Measurements from ENCODE around the gene ANKRD6.

The ANKRD6 gene

DNA sequence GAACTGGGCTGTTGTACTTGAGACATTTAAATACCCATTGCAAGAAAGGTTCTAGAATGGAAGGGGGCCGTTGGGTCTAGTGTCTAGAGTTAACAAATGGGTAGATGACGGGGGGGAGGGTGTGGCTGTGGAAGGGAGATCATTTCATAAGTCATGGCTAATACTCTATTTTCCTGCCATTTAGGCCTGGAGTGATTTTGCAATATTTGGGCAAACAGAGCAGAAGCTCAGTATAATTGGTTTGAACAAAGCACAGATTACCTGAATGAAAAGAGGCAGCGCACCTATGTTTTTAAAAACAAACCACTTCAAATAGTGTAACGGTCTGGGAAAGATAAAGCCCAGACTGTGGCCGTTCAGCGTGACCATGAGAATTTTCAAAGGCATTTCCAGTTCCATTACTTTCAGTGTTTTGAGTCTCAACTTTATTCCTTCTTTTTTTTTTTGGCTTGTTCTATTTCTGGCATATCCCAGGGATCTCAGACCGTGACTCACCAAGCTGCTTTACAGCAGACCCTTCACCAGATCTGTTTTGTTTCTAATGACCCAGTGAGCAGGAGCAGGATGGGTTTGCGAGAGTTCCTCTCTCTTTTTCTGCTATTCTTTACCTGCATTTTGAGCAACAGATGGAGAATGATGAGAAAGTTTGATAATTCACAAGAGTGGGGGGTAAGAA lies 131.9 kb downstream of the ANKRD6 start:
- DNase-seq (ENCODE audit: low read depth in 2 of 2) = no peak

DNA sequence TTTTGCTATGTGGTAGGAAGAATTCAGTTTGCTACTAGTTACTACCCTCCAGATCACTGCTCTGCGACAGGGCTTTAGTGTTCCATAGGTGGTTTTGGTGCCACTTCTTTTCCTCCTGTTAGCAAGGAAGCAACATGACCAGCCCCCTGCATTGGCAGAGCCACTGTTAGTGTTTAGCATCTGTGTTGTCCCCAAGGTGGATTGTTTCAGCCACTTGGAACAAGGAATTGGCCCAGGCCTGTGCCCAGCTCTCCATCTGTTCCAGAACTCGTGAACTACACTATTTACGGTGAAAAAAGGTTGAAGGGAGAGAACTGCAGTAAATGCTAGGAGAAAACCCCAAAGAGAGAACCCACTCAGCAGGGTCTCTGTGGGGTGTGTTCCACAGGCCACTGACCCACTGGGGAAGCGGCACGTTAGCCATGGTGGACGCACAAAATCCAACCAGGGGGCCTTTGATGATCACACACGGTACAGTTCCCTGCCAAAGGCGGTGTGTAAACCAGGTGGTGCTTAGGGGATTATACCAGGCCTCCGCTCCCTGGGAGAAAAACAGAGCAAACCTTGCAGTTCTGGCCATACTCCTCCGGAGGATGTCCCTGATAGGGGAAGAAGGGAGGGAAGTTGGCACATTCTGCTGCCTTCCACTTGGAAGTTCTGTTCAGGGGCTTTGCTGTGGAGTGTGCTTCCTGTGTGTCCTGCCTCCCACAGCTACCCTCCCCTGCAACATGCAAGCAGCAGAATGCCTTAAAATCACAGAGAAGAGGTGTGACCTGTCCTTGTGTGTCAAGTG lies 133.3 kb downstream of the ANKRD6 start:
- no peak for DNase-seq (ENCODE audit: low read depth in 2 of 2)

DNA sequence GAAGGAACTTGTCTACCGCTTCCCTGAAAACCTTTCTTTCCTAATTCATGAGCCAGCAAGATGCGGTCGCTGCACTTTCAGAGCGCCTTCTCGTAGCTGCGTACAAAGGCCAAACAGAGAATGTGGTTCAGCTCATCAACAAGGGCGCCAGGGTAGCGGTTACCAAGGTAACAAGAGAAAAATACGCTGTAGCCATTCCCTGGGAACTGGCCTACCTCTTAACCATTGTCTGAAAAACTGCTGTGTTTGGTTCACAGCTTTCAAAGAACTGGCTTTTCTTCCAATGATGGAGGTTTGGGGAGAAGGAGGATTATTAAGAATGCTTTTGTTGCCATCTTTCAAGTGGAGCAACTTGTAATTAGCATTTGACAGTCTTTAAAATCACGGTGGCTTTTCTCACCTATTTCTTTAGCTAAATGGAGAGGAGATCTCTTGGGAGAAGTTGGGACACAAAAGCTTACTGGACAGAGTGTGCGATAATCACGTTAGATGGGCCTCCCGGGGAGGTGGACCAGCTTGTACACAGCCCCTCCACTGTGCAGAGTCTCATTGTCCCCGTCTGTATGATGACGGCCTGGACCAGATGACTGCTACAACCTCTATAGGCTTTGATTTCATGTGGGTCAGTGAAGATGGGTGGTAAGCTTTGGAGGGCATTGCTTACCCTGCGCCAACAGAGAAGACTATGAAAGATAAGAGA lies 134.1 kb downstream of the ANKRD6 start:
- DNase-seq (ENCODE audit: low read depth in 2 of 2) = no peak

DNA sequence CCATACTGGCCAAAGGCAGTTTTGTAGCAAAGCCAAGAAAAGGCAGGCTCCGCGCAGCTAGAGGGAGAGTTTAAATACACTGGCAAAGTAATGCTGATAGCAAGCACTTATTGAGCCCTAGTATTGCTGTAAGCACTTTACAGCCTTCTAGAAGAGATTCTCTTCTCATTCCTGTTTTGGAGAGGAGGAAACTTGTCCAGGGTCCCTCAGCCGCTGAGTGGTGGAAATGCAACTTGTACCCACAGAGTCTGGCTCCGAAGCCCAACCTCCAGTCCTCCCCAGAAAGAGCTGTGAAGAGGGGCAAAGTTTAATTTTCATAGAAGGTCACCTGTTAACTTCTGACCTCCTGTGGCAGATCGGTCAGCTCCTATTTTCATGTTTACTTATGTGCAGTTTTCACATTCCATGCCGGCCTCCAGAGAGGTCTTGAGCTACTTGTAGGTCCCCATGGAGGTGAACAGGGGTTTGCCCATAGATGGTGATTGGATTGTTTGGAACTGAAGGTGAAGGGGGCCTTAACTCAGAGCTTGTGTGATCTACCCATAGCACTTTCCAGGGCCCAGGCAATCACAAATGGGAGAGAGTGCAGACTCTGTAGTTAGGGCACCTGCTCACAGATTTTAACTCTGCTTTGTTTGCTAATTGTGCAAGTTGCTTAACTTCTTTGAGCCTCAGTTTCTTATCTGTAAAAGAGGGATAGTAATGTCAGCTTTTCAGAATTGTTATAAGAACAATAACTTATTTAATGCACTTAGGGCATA lies 134.9 kb downstream of the ANKRD6 start:
- DNase-seq (ENCODE audit: low read depth in 2 of 2) = no peak

DNA sequence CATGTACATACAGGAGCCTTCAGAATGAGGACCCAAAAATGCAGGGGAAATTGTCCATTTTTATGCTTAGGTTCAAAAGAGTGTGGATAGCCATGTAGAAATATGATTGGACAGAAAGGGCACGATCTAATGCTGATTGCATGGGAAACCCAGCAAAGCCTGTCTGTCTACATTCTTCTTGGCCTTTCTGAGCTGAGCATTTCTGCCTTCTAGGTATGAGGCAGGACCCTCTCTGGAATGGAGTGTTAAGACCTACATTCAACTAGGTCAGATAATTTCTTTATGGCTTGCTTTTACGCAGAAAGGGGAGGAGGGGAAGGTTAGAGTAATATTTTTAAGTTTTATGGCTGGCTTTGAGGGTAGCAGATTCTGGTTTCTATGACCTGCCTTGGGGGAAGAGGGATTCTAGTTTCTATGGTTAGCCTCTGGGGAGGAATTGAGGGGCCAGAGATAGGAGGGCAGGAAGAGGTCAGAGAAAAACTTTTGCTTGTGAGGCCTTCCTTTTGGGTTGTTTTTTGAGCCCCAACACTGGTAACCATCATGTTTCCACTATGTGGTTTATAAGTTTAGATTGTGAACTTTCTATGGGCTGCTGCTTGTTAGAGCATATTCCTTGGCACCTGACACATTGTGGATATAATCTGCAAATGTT lies 142.1 kb downstream of the ANKRD6 start:
- no peak for DNase-seq (ENCODE audit: low read depth in 2 of 2)

DNA sequence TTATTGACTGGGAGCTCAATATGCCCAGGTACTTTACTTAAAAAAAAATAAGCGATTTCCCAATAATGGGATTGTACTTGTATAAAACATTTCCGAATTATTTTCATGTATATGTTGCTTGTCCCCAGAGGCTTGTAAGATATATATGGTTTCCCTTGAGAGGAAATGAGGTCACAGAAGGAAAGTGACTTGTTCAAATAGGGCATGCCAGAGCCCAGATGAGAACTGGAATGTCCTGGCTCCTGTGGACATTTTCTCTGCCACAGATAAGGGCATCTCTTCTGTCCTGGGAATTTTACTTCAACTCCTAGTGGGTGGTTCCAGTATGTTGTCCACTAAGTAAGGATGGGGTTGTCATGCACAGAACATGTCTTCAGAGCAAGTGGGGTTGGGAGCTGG lies 142.6 kb downstream of the ANKRD6 start:
- DNase-seq (ENCODE audit: low read depth in 2 of 2) = no peak

DNA sequence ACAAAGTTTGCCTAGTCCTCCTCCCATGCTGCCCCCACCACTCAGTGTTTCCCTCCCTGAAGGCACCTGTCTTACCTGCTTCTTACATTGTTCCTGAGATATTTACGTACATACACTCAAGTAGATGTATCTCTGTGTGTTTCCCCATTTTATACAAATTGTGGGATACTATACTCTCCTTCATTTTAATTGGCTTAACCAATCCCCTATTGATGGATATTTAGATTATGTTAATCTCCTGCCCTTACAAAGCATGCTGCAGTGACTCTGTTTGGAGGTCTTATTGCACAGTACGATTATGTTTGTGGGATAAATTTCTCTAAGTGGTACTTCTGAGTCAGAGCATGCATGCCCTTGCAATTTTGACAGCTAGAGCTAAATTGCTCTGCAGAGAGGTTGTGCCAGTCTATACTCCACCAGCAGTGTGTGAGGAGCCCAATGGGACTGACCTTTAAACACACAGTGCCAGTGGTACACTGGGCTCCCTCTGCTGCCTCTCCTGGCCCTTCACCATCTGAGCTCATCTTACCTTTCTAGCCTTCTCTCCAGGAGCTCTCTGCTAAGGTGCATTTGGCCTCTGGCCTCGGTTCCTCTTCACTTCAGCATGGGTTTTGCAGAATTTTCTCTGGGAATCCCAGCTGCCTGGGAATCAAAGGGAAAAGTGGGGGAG lies 148.2 kb downstream of the ANKRD6 start:
- DNase-seq (ENCODE audit: low read depth in 2 of 2) = no peak

DNA sequence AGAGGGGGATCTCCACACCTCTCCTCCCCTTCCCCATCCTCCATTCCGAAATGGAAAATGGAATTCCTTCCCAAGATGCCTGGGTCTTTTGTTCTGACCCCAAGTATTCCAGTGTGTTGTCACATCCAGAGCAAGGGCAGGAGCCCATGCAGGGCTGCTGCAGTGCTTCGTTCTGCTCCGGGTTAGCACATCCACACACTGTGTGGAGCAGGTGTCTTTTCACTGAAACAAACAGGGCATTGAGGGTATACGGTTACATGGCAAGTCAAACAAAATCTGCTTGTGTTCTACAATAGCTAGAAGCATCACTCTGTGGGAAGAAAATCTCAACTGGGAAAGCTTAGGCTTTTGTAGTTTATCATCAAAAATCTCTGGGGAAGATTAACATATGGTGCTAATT lies 148.7 kb downstream of the ANKRD6 start:
- DNase-seq (ENCODE audit: low read depth in 2 of 2) = no peak

DNA sequence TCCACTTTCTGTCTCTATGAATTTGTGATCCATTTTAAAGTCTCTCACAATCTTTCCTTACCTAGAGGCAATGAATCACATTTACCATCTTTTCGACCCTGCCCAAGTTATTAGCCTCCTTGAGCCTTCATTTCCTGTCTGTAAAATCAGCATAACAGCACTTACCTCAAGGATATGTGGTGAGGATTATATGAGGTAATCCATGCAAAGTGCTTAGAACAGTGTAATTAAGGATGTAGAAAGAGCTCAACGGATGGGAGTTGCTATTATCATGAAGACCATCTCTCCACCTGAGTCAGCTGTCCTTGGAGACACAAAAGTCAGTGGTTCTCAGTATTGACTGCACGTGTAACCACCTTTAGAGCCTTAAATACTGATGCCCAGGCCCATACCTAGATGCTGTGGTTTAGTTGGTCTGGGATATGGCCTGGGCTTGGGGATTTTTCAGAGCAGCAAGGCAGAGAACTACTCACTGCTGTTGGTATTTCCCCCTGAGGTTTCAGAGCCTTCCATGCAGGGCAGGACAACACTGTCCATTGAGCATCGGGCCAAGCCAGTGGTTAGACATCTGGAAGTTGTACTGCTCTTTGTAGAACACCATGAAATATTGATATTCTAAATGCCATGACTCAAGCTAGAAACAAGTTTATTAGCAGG lies 149.8 kb downstream of the ANKRD6 start:
- DNase-seq (ENCODE audit: low read depth in 2 of 2) = no peak

DNA sequence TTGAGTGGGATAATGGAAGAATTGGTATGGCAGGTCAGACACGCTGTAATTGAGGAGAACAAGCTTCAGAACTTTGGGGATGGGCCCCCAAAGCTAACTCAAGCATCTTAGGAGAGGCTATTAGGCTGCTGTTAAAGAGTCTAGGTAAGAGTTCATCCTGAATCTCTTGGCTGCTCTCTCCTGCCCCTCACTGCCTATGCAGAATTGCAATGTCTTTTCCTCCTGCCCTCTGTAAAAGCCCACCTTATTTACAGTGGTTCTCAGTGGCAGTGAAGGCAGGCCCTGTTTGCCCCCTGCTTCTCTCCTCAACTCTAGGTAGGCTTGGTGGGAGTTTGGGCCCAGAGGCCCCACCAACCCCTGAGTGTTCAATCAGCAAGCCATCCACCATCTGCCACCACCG lies 150.6 kb downstream of the ANKRD6 start:
- no peak for DNase-seq (ENCODE audit: low read depth in 2 of 2)

DNA sequence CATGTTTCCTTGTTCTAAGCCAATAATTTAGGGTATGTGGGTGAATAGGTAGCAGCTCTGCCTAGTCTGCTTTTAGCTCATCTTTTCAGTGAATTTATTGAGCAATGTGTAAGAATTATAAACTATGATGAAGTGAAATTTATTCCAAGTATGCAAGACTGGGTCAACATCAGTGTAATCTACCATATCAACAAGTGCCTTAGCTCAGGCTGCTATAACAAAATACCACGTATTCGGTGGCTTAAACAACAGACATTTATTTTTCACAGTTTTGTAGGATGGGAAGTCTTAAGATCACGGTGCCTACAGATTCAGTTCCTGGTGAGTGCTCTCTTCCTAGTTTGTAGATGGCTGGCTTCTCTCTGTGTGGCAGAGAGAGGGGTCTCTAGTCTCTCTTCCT lies 151.6 kb downstream of the ANKRD6 start:
- DNase-seq (ENCODE audit: low read depth in 2 of 2) = no peak

DNA sequence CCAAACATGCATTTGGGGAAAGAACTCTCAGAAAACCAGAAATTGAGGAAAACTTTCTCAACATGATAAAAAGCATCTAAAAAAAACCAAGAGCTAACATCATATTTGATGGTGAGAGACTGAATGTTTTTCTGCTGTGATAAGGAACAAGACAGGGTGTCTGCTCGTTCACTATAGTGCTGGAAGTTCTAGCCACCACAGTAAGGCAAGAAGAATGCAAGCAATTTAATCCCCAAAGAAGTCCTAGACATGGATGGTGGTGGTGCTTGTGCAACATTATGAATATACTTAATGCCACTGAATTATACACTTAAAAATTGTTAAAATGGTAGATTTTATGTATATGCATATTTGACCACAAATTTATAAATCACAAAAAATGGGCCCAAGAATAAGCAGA lies 152.2 kb downstream of the ANKRD6 start:
- no peak for DNase-seq (ENCODE audit: low read depth in 2 of 2)

DNA sequence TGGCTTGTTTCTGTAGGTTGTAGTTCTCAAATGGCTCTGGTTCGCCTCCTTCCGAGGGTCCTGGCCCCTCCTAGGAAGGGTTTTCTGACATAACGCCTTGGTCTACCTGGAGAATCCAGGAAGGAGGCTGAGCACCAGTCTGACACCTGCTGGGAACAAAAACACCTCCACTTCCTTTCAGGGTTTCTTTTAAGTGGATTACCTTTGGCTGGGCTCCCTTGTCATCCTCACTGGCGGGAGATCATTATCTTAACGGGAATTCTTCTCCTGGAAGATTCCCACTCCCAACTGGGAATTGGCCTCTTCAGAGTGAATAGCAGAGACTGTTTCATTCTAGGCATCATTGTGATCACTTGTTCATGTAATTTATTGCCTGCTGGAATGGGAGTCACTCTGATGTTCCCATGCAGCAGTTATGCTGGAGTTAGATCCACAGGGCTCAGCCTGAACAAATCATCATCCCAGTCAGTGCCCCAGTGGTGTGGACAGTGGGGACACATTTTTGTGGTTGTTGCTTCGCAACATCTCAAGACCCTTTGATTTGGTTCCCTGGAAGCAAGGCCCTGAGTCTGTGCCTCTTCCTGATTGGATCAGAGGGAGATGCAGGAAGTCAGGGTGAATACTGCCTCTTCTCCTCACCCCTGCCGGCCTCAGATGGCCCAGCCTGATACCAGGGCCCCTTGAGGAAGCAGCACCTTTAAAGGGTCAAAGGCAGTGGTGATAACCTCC lies 156.5 kb downstream of the ANKRD6 start:
- DNase-seq (ENCODE audit: low read depth in 2 of 2) = no peak

DNA sequence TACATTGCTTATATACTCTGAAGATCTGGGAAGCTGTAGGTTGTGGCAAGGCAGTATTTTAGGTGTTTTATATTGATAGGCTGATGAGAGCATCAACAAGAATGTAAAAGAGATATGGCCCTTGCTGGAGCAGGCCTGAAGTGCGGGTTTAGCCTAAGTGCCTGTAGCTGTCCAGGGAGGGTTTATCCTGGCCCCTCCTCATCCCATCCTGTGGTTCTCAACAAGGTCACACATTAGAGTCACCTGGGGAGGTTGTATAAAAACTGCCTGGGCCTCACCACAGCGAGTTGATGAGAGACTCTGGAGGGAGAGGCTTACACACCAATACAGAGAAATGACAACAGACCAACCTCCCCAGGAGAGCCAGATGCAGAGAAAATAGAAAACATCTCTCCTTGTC lies 157.2 kb downstream of the ANKRD6 start:
- no peak for DNase-seq (ENCODE audit: low read depth in 2 of 2)

DNA sequence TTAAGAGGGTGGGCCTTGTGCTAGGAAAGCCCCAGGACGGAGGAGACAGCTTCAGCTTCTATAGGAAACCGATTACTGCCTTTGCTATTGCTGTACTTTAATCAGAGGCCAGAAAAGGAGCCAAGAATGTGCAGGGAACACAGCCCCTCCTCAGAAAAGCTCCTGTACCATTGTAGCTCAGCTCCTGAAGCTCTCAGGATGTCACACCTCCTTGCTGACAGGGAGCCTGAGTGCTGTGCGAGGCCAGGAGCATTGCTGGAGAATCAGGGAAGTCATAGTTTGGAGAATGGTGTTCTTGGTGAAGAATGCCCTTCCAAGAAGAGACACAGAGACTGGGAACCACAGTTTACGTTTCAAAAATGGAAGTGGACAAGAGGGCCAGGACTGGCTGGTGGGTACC lies 158.8 kb downstream of the ANKRD6 start:
- no peak for DNase-seq (ENCODE audit: low read depth in 2 of 2)

DNA sequence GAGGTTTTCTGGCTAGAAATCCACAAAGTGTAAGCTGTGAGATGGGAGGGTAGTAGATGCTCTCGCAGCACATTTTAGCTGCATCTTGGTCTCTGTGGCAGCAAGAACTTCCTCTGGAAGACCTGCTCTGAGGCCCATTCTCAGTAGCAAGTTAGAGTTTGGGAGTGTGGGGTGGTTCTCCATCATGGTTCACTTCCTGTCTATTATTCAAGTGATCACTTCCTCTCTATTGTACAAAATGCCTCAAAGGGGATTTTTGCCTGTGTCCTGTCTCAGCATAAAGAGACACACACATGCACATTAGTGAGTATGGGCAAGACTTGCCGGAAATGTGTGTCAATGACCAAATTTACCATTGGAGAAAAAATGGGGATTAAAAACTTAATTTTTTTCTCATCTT lies 163.1 kb downstream of the ANKRD6 start:
- DNase-seq (ENCODE audit: low read depth in 2 of 2) = no peak

DNA sequence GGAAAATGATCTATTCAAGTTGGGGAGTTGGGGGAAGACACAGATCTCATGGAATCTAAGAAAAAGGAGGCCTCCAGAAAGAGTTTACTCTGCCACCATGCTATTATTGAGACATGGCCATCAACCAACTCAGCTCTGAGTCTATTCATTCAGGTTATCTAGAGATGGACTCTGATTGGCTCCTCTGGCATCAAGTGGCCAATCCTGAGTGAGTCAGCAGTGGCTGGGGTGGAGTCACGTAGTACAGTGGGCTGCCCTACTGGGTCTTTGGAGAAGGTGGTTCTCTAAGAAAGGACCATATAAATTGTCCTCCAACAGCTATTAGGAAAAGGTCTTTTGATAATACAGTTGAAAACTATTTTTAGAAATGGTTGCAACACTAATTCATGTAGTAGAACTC lies 163.5 kb downstream of the ANKRD6 start:
- DNase-seq (ENCODE audit: low read depth in 2 of 2) = no peak

DNA sequence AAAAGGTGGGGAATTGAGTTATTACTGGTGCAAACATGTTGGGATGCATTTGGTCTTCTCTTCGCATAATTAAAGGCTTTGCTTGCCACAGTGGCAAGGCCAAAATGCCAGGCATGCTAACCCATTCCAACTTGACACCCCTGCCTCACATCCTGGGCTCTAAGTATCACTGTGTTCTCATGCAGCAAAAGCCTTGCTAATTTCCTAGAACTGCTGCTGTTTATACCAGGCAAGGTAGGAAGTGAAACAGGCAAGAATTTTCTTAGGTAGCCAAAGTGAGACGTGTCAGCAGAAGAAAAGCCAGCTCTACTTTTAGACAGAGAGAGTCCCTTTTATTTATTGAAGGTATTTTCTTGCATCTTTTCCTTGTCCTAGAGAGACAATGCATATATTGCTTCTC lies 164.4 kb downstream of the ANKRD6 start:
- DNase-seq (ENCODE audit: low read depth in 2 of 2) = no peak

DNA sequence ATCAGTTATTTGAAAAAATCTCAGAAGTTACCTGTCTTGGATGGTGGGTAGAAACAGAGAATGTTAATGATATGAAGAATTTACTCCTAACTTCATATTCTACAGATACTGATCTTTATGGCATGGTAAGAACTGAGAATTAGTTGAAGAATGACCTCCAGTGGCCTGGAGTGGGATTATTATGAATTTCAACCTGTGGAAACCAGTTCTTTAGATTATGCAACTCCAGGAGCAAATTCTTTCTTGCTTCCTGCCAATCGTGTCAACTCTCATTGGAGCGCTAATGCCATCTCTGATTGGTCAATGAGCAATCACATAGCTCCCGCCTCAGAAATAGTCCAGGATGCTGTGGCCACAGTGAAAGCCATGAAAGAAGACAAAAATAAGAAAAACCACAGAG lies 165.0 kb downstream of the ANKRD6 start:
- DNase-seq (ENCODE audit: low read depth in 2 of 2) = no peak

DNA sequence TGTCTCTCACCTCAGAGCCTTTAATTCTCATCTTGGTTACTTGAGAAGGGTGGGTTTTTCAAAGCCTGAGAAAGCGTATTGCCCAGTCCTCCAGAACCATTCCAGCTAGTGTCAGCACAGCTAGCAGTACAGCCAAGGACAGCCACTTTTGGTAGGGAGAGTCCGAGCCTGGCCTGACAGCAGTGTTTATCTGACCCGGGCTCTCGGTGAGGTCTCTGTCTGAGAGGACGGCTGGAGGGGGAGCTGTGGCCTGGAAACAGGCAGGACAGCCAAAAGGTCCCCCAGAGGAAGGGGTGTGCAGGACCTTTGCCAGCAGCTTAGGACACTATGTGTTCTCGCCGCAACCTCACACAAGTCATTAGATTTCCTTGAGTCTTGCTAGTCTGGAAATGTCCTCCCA lies 166.8 kb downstream of the ANKRD6 start:
- DNase-seq (ENCODE audit: low read depth in 2 of 2) = no peak
